ENCODE results near the gene DAG1. TPM values are rescaled to one million over a fixed set of nuclear protein-coding genes. Genes with fewer than 3 reads are reported as not detected.

DAG1 gene
- polyA plus RNA-seq, 3 donors = 3.9 to 5.8 (median 4.2) TPM

DNA sequence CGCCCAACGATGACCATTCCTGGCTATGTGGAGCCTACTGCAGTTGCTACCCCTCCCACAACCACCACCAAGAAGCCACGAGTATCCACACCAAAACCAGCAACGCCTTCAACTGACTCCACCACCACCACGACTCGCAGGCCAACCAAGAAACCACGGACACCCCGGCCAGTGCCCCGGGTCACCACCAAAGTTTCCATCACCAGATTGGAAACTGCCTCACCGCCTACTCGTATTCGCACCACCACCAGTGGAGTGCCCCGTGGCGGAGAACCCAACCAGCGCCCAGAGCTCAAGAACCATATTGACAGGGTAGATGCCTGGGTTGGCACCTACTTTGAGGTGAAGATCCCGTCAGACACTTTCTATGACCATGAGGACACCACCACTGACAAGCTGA, 61.6 kb downstream of the DAG1 start:
- Histone ChIP-seq H3K27ac (ENCODE audit: low read depth in 1 of 2, low read length in 2 of 2) (no peak overlapping the region), H3K36me3 (replicated peaks in 1 of 2; ENCODE audit: control insufficient read depth in 1 of 2, insufficient read depth in 2 of 2, low read length in 2 of 2) (peaks cover 27 to 35% of the 10 kb centered on the region in 2 donors), H3K79me2 (ENCODE audit: insufficient read depth, low read length) (no peaks in the 10 kb centered on the region), H4K20me1 (ENCODE audit: insufficient read depth, low read length) (peaks cover 12% of the 10 kb centered on the region), H2AFZ (ENCODE audit: insufficient read depth, low read depth, low read length, poor library complexity, severe bottlenecking) (no peak overlapping the region), H3K27me3 (ENCODE audit: control insufficient read depth in 2 of 2, insufficient read depth in 2 of 2, low read length in 2 of 2) (no peaks in the 10 kb centered on the region), H3K9ac (ENCODE audit: insufficient read depth, low read length, poor library complexity, severe bottlenecking) (no peak overlapping the region), H3K9me3 (replicated peaks in 1 of 2; ENCODE audit: control insufficient read depth in 1 of 2, insufficient read depth in 1 of 2, low read length in 2 of 2) (no peaks in the 10 kb centered on the region), H3K4me3 (replicated peaks in 1 of 3; ENCODE audit: low read depth in 2 of 3, low read length in 3 of 3) (no peak overlapping the region), H3K4me1 (ENCODE audit: control insufficient read depth in 1 of 2, insufficient read depth in 2 of 2, low read length in 2 of 2) (no peaks in the 10 kb centered on the region), H3K4me2 (replicated peaks; ENCODE audit: extremely low read depth, low read length, poor library complexity, severe bottlenecking) (no peak overlapping the region)
- Mint-ChIP-seq H3K4me3 (no peak overlapping the region), H3K9me3 (peaks cover 0 to 2% (median 0%) of the 10 kb centered on the region in 7 donors), H3K27me3 (ENCODE audit: low read depth in 3 of 3) (no peaks in the 10 kb centered on the region), H3K4me1 (no peaks in the 10 kb centered on the region), H3K36me3 (peaks cover 39 to 42% of the 10 kb centered on the region in 2 donors), H3K27ac (no peak overlapping the region)
- no peak for DNase-seq
- intact Hi-C loops (cut with micrococcal nuclease) = no loop called here
- TF ChIP-seq, protein P1, sequence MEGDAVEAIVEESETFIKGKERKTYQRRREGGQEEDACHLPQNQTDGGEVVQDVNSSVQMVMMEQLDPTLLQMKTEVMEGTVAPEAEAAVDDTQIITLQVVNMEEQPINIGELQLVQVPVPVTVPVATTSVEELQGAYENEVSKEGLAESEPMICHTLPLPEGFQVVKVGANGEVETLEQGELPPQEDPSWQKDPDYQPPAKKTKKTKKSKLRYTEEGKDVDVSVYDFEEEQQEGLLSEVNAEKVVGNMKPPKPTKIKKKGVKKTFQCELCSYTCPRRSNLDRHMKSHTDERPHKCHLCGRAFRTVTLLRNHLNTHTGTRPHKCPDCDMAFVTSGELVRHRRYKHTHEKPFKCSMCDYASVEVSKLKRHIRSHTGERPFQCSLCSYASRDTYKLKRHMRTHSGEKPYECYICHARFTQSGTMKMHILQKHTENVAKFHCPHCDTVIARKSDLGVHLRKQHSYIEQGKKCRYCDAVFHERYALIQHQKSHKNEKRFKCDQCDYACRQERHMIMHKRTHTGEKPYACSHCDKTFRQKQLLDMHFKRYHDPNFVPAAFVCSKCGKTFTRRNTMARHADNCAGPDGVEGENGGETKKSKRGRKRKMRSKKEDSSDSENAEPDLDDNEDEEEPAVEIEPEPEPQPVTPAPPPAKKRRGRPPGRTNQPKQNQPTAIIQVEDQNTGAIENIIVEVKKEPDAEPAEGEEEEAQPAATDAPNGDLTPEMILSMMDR (IDR thresholded peaks at IDR 0.05) = no peak
- WGBS (ENCODE audit: insufficient coverage) = 95% methylated on average over 15 of the region's 16 CpGs

DNA sequence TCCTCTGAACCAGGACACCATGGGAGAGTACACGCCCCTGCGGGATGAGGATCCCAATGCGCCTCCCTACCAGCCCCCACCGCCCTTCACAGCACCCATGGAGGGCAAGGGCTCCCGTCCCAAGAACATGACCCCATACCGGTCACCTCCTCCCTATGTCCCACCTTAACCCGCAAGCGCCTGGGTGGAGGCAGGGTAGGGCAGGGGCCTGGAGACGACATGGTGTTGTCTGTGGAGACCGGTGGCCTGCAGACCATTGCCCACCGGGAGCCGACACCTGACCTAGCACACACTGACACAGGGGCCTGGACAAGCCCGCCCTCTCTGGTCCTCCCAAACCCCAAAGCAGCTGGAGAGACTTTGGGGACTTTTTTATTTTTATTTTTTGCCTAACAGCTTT, 63.0 kb downstream of the DAG1 start:
- peaks cover 27 to 35% of the 10 kb centered on the region in 2 donors for H3K36me3 ChIP-seq (replicated peaks in 1 of 2; ENCODE audit: control insufficient read depth in 1 of 2, insufficient read depth in 2 of 2, low read length in 2 of 2)
- no peaks in the 10 kb centered on the region for H3K9me3 ChIP-seq (replicated peaks in 1 of 2; ENCODE audit: control insufficient read depth in 1 of 2, insufficient read depth in 1 of 2, low read length in 2 of 2)
- H3K27me3 ChIP-seq (ENCODE audit: control insufficient read depth in 2 of 2, insufficient read depth in 2 of 2, low read length in 2 of 2) = no peaks in the 10 kb centered on the region
- H3K4me1 ChIP-seq (ENCODE audit: control insufficient read depth in 1 of 2, insufficient read depth in 2 of 2, low read length in 2 of 2) = no peaks in the 10 kb centered on the region
- TF ChIP-seq, protein P1 (IDR thresholded peaks at IDR 0.05) = no peak
- H3K4me1 Mint-ChIP-seq = no peaks in the 10 kb centered on the region
- peaks cover 39 to 42% of the 10 kb centered on the region in 2 donors for H3K36me3 Mint-ChIP-seq
- intact Hi-C loops (cut with micrococcal nuclease) = no loop called here
- DNase-seq = no peak
- no peak overlapping the region for H2AFZ ChIP-seq (ENCODE audit: insufficient read depth, low read depth, low read length, poor library complexity, severe bottlenecking)
- H3K27ac ChIP-seq (ENCODE audit: low read depth in 1 of 2, low read length in 2 of 2) = no peak overlapping the region
- peaks cover 12% of the 10 kb centered on the region for H4K20me1 ChIP-seq (ENCODE audit: insufficient read depth, low read length)
- H3K9me3 Mint-ChIP-seq = peaks cover 0 to 2% (median 0%) of the 10 kb centered on the region in 7 donors
- H3K4me3 Mint-ChIP-seq = no peak overlapping the region
- no peak overlapping the region for H3K27ac Mint-ChIP-seq
- WGBS (ENCODE audit: insufficient coverage) = 98% methylated on average over 8 of the region's 13 CpGs
- H3K27me3 Mint-ChIP-seq (ENCODE audit: low read depth in 3 of 3) = no peaks in the 10 kb centered on the region
- H3K79me2 ChIP-seq (ENCODE audit: insufficient read depth, low read length) = no peaks in the 10 kb centered on the region
- no peak overlapping the region for H3K4me3 ChIP-seq (replicated peaks in 1 of 3; ENCODE audit: low read depth in 2 of 3, low read length in 3 of 3)
- no peak overlapping the region for H3K4me2 ChIP-seq (replicated peaks; ENCODE audit: extremely low read depth, low read length, poor library complexity, severe bottlenecking)
- H3K9ac ChIP-seq (ENCODE audit: insufficient read depth, low read length, poor library complexity, severe bottlenecking) = no peak overlapping the region

Measured in CD14-positive monocyte (primary cell).